GM21737 (cell line): ENCODE results near the gene ALDH3A1.
A peak's percentile ranks its signal among the peaks of the same experiment; 100 is the strongest.
"Not testable (repeated sequence)": the region's sequence is repeated elsewhere in the genome, so short reads cannot be mapped to it uniquely, and the experiment has no call there.

ENCODE experiments used
- ATAC-seq: cut with Tn5 transposase; IDR thresholded peaks from one replicate; pipeline ENCODE4 v1.9.1; 2021; ENCODE audit warnings: mild to moderate bottlenecking, moderate library complexity; ENCODE audit not compliant: unreplicated experiment

The ALDH3A1 gene

GRCh38 chr17:19747829-19748806 is at the start of gene ALDH3A1:
Gene ALDH3A1, minus strand, starts transcription at chr17:19748298. Its CDS starts 3,169 bp downstream, at chr17:19745129.
- no peak for ATAC-seq

GRCh38 chr17:19796457-19796856 is 48.4 kb upstream of the ALDH3A1 start:
- ATAC-seq: no peak

GRCh38 chr17:19791918-19792550 is 43.9 kb upstream of the ALDH3A1 start:
- ATAC-seq: no peak

DNA sequence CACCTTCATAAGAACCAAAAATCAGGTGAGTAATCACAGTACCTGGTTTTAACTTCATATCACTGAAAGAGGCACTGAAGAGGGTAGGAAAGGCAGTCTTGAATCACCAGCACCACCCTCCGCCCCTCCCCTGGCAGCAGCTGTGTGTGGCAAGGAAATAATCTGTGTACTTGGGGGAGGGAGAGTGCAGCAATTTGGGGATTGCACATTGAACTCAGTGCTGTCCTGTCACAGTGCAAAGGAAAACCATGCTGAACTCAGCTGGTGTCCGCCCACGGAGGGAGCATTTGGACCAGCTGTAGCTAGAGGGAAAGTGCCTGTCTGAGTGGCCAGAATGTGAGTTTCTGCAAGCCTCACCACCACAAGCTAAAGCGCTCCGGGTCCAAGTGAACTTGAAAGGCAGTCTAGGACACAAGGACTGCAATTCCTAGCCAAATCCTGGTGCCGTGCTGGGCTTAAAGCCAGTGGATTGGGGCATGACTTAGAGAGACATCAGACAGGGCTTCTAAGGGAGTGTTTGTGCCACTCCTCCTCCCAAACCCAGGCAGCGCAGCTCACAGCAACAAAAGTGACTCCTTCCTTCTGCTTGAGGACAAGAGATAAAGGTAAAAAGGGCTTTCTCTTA is 39.7 kb upstream of the ALDH3A1 start:
- no peak for ATAC-seq

- no peak for ATAC-seq
Observed at GRCh38 chr17:19785854-19786253, 37.8 kb upstream of the ALDH3A1 start.

DNA sequence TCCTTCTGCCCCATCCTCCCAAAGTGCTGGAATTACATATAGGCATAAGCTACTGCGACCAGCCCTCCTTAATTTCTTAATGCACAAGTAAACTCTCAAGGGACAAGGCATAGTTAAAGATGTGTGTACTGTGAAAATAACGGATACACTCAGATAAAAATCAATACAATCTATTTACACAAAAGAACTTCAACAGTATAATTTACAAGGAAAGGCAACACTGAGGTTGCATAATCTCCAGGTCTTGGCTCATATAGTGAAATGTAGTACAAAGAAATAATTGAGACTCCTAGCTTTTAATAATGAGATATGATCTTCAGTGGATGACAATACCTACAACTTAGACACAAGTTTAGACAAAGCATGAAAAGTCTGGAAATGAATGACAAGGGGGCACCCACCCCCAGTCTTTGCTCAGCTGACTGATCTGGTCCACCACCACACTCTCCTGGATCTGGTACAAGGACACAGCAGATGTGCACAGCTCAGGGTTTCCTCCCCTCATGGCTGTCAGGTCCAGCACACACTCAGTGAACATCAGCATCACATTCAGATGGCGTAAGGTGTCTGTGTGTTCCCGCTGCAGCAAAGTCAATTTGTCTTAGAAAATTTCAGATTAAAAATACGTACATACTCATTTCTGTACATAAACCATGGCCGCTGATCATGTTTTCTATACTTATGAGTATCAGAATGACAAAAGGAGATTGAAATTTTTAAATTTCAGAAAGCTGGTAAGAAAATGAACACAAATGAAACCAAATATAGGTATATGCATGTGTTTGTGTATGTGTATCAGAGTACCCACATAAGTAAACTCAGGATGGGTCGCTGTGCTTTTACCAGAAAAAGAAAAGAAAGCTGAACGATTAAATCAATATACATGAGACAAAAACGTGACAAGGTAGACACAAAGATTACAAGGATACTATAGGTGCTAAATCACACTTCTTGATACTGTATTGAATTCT is 33.7 kb upstream of the ALDH3A1 start:
- ATAC-seq: no peak

GRCh38 chr17:19780846-19781245 is 32.7 kb upstream of the ALDH3A1 start:
- ATAC-seq: no peak

DNA sequence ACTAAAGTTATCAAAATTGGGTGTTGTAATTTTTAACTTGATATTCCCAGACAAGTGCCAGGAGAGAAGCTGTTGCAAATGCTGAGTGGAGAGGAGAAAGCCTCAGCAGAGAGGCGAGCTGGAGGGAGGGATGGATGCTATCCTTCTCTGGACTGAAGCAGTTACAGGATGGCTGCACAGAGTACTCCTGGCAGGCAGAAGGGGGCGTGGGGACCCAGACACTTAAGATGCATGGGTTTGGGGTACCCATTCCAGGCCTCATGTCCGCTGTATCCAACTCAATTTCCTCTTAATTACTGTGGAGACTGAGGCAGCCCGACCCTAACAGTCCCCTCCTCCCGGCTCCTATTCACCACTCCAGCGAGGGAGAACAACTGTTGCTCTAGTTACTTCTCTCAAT is 25.4 kb upstream of the ALDH3A1 start:
- no peak for ATAC-seq

DNA sequence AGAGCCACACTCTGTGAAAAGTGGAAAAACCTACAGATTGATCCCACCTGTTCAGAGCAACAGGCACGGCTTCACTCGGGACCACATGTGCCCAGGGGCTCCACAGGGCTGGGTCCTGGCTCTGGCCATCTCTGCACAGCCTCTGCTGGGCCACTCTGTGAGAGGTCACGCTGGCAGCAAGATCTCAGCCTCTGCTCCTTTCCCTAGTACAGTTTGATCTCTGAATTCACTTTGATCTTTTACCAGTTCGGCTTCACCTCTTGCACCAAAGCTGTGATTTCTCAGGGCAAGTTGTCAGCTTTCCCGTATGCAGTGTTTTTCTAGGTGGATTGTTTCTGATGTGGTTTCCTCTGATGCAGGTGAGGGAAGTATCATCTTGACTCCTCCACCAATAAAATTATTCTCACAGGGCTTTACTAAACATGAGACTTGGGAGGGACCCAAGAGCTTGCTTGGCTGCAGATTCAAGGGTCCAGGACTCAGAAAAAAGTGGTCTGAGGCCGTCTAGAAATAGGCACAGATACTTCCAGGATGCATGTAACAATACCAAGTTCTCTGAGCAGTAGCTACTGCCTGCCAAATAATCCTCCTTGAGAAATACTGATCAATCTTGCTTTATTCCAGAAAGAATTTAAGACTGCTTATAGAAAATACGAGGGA is 24.0 kb upstream of the ALDH3A1 start:
- ATAC-seq: no peak

- ATAC-seq: no peak
Observed at GRCh38 chr17:19770985-19771735, 23.1 kb upstream of the ALDH3A1 start.

DNA sequence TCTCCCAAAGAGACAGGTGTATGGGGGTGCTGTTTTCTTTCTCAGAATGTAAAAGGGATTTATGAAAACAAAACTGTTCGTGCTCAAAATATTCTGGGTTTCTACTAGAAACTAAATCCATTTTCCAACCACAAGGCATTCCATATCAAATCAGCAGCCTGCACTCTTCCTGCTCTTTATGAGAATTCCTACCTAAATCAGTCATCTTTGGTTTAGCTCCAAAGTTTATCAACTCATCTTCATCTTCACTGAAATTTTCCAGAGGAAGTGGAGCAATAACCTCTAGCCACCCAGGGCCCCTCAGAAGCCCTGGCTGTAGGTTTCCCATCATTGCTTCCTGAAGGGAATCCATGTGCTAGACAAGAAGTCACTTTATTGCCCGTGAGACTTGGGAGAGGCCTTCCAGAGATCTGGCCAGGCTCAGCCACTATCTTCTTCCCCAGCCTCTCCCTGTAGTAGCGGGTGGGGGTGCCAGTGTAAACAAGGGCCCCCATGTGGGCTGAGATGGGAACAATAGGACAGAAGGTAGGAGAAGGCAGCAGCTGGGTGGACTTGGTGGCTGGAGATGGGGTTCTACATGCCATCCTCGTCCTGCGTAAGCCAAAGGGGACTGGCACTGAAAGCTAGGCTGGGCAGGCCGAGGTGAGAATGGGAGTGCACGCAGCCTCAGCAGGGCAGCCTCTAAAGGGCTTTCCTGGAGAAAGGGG is 22.0 kb upstream of the ALDH3A1 start:
- no peak for ATAC-seq

GRCh38 chr17:19768046-19768782 is 20.1 kb upstream of the ALDH3A1 start:
- no peak for ATAC-seq

- ATAC-seq: peak; percentile 61
Observed at GRCh38 chr17:19766421-19767270, 18.5 kb upstream of the ALDH3A1 start.

GRCh38 chr17:19766016-19766415 is 17.9 kb upstream of the ALDH3A1 start:
- no peak for ATAC-seq

- ATAC-seq: not testable (repeated sequence)
Observed at GRCh38 chr17:19763991-19764390, 15.9 kb upstream of the ALDH3A1 start.

- no peak for ATAC-seq
Observed at GRCh38 chr17:19763416-19763815, 15.3 kb upstream of the ALDH3A1 start.

DNA sequence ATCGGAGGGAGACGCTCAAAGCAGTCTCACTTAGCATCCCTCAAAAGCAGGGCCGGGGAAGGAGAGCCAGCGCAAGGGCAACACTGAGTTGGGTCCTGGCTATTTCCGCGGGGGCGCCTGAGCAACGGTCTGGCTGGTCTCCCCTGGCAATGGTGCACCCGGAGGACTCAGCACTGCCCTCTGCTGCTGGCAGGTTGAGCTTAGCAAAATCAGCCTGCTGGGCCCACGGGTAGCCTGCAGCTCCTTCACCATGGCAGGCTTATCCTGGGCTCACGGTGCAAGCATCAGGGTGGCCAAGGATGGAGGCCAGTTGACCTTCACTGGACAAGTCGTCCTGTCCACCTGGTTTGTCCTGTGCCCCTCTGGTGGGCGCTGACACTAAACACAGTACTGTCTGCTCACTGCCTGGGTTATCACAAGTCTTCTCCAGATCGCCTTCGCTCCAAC is 14.4 kb upstream of the ALDH3A1 start:
- ATAC-seq: no peak
